Stimulated activated CD4-positive, alpha-beta T cell treated with anti-CD3 and anti-CD28 coated beads, TNF-alpha, amount 100 ng/mL, for 4 hours (primary cell): ENCODE results near the gene PTPRF.

Source experiments
- DNase-seq, 3 experiments: peaks; one replicate each; pipeline ENCODE4 v3.0.0-alpha.2; 2020; ENCODE audit warnings: low read depth in 3 of 3

PTPRF gene

GRCh38 chr1:43552059-43552742 is 21.5 kb downstream of the PTPRF start:
- DNase-seq = no peak

DNA sequence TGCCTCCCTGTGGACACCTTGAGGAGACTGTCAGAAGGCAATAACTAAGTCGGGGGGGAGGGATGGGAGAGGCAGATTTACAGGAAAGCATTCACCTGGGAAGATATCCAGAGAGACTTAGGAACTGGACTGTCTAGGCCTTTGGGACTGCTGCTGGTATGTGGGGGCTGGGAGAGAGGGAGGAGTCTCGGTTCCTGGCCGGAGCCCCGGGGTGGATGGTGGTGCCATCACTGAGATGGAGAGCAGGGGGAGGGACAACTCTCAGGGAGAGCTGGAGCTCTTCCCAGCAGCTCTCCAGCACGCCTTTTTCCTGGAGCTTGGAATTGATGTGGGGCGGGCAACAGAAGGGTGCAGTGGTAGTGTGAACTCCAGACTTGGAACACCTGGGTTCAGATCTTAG is 22.1 kb downstream of the PTPRF start:
- DNase-seq = no peak

GRCh38 chr1:43554444-43554992 is 23.8 kb downstream of the PTPRF start:
- no peak for DNase-seq

- no peak for DNase-seq
These were observed 26.1 kb downstream of the PTPRF start for GRCh38 chr1:43556782-43557181.

- no peak for DNase-seq
These were observed 27.1 kb downstream of the PTPRF start for GRCh38 chr1:43557744-43558245.

- DNase-seq = no peak
These were observed 27.7 kb downstream of the PTPRF start for GRCh38 chr1:43558346-43558841.

DNA sequence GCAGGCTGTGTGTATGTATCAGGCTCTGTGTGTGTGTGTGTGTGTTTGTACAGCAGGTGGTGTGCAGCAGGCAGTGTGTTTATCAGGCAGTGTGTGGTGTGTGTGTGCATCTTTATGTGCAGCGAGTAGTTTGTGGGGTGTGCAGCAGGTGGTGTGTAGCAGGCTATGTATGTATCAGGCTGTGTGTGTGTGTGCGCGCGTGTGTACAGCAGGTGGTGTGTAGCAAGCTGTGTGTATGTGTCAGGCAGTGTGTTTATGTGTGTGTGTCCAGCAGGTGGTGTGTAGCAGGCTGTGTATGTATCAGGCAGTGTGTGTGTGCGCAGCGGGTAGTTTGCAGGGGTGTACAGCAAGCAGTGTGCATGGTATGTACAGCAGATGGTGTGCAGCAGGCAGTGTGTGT is 29.0 kb downstream of the PTPRF start:
- no peak for DNase-seq

DNA sequence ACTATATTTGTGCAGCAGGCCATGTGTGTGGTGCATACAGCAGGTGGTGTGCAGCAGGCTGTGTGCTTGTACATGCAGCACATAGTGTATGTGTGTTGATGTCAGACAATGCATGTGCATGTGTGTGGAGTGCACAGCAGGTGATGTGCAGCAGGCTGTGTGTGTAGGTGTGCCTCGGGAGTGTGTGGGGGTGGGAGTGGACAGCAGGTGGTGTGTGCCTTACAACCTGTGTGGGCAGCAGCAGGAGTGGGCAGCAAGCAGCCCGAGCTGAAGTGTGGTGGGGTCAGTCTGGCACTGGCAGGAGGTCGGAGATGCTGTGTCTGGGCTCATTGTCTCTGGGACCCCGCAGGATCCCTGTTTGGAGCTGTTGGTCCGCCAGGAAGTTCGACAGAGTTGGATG is 29.6 kb downstream of the PTPRF start:
- no peak for DNase-seq

GRCh38 chr1:43563876-43564539 is 33.3 kb downstream of the PTPRF start:
- DNase-seq = no peak

DNA sequence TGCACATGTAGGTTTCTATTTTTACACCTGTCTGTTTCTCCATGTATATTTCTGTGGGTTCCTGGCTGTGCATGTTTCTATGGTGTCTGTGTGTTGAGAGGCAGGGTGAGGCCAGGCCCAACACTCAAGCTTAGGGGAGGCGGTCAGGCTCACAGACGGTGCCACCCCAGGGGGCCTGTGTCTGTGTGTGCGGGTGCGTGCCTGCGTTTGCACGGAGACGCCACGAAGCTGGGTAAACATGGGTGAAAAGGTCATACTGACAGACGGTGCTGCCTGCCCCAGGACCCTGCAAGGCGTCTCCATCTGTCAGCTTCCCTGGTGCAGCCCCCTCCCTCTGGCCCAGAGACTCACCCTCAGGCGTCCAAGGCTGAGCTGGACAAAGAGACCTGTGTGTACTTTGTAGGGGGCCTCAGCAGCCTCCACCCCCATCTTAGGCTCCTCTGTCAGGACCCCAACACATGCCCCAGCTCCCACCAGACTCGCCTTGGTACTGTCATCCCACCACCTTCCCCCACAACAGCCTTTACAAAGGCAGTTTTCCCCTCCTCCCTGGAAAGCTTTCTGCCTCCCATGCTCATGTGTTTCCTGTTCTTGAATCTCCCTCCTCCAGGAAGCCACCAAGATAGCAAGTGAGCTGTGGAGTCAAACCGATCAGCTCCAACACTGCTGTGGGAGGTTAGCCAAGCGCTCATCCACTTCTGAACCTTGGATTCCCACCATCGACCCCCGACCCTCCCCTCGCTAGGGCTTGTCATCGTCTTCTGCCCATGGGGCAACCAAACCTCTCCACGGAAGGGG is 34.1 kb downstream of the PTPRF start:
- DNase-seq = no peak

DNA sequence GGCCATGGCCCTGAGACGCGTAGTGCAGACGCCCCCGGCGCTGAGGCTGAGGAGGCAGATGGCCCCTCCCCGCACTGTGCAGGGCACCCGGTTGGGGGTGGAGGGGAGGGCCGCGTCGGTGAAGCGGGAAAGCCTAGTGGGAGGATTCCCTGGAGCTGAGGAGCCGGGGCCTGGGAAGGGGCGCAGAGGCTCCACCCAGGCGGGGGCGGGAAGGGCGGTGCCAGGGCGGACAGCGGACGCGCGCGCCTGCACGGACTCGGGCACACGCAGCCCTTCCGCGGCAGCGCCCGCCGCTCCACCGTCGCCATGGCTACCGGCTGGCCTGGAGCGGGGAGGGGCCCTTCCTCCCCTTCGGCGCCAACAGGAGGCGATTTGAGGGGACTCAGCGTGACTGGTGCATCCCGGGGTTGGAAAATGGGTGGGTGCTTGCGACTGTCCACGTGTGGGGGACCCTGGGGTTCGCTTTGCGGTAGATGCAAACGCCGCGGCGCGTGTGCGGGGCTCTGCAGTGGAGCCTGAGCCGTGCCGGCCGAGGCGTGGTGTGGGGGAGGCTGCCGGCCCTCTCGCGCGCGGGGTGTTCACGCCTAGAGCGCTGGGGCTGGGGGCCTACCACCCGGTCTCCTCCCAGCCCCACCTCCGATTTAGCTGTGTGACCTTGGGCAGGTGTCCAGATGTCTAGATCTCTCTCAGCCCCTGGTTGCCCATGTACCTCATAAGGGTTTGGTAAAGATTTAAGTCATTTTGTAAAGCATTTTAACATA is 35.1 kb downstream of the PTPRF start:
- peak in 1 of 3 experiments; percentile 8 for DNase-seq

DNA sequence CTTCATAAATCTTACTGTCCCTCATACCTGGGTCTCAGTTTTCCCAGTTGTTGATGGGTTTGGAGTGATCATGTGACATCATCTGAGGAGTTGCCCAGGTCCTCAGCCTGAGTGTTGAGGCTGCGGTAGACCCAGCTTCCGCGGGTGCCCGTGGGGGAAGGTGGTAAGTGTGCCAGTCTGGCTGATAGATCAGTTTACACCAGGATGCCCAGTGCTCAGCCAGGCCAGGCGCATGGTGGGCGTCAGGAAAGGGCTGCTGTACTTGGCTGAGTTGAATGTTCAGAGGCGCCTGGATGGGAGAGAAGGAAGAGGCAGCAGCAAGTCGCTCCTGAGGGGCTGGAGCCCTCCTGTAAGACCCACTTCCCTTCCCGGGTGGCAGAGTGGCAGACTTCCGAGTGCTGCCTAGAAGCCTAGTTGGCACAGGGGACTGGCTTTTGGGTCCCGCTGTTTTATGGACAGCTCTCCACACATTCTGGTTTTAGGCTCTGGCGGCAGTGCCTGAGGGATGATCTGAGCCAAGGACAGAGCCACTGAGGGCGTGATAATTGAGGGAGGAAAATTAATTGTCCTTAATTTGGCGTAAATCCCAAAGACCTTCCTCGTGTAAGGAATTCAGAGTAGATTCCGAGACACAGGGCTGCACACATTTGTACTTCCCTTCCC is 35.8 kb downstream of the PTPRF start:
- no peak for DNase-seq

- DNase-seq = no peak
These were observed 38.5 kb downstream of the PTPRF start for GRCh38 chr1:43569175-43569574.

- DNase-seq = no peak
These were observed 39.6 kb downstream of the PTPRF start for GRCh38 chr1:43570277-43570676.

- no peak for DNase-seq
These were observed 40.0 kb downstream of the PTPRF start for GRCh38 chr1:43570715-43571114.

- no peak for DNase-seq
These were observed 41.4 kb downstream of the PTPRF start for GRCh38 chr1:43572084-43572483.

GRCh38 chr1:43572538-43572937 is 41.9 kb downstream of the PTPRF start:
- DNase-seq = no peak

DNA sequence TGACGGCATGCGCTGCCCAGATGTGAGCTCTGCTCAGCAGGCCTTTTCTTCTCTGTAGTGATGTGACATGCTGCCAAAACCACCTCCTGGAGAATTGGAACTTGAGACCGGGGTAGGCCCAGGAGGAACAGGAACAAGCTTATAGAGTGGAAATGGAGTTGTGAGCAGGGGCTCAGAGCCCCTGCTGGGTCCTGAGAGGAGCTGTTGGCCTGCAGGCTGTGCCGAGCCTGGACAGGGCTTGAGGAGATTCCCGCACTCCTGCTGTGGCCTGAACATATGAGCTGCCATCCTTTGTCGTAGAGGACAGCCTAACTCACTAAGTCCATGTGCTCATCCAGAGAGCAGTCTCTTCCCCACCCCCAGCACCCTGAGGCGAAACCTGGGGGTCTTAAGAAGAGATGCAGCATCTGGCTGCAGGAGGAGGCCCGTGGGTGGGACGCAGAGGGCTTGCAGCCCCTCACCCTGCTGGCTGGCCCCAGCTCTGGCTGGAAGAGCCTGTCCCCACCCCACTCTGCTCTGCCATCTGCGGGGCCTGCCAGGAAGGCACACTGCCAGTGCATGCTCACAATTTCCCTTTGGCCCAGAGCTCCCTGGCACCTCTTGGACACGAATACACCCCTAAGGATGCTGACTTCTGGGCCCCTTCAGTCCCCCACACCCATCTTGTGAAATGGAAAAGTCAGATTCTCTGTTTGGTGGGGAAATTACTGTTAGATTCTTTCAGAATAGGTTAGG is 42.5 kb downstream of the PTPRF start:
- no peak for DNase-seq

- DNase-seq = no peak
These were observed 45.8 kb downstream of the PTPRF start for GRCh38 chr1:43576521-43576920.
